ENCODE results near the gene HES2.

DNA sequence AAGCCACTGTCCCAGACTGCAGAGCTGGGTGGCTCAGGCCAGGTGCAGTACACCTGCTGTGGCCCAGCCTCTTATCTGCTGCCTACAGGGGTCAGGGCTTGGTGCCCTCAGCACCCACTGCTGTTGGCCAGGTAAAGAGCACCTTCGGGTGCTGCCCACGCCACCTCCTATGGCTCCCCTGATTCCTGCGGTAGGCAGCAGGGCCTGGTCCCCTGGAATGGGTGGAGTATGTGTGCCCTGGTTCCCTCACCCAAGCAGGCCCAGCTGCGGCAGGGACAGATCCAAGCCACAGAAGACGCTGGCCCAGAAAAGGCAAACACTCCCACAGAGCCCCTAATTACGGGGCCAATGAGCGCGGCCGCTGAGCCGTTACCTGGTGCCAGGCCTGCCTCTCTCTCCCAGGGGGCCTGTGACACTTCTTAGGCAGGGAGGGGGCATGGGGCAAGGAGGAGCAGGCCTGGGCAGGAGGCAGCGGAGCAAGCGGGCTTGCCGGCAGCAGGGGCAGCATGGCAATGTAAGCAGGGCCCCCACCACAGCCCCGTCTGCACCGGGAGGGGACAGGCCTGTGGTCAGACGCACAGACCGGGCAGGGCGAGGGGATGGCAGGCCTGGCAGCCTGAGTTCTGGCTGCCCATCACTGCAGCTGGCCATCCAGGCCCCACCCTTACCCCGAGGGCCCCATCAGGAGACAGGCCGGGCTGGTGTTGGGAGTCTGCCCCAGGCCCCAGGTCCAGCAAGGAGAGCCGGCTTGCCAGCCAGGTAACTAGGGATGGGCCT lies 23.8 kb upstream of the HES2 start:
- TF ChIP-seq RAD21 (conservative IDR thresholded peaks at IDR 0.05) (no peak), POLR2AphosphoS5 (IDR thresholded peaks at IDR 0.05) (no peak), SMC3 (conservative IDR thresholded peaks at IDR 0.05; ENCODE audit: poor library complexity) (no peak), EP300 (conservative IDR thresholded peaks at IDR 0.05; ENCODE audit: poor library complexity, severe bottlenecking) (no peak), EZH2 (IDR thresholded peaks at IDR 0.05; ENCODE audit: borderline replicate concordance, insufficient read depth, low read length, poor library complexity, severe bottlenecking) (no peak), MXI1 (conservative IDR thresholded peaks at IDR 0.05; ENCODE audit: poor library complexity, severe bottlenecking) (no peak)
- TF ChIP-seq, protein P1, sequence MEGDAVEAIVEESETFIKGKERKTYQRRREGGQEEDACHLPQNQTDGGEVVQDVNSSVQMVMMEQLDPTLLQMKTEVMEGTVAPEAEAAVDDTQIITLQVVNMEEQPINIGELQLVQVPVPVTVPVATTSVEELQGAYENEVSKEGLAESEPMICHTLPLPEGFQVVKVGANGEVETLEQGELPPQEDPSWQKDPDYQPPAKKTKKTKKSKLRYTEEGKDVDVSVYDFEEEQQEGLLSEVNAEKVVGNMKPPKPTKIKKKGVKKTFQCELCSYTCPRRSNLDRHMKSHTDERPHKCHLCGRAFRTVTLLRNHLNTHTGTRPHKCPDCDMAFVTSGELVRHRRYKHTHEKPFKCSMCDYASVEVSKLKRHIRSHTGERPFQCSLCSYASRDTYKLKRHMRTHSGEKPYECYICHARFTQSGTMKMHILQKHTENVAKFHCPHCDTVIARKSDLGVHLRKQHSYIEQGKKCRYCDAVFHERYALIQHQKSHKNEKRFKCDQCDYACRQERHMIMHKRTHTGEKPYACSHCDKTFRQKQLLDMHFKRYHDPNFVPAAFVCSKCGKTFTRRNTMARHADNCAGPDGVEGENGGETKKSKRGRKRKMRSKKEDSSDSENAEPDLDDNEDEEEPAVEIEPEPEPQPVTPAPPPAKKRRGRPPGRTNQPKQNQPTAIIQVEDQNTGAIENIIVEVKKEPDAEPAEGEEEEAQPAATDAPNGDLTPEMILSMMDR (IDR thresholded peaks at IDR 0.05; ENCODE audit: poor library complexity, severe bottlenecking), result no peak
- TF ChIP-seq, protein P2, sequence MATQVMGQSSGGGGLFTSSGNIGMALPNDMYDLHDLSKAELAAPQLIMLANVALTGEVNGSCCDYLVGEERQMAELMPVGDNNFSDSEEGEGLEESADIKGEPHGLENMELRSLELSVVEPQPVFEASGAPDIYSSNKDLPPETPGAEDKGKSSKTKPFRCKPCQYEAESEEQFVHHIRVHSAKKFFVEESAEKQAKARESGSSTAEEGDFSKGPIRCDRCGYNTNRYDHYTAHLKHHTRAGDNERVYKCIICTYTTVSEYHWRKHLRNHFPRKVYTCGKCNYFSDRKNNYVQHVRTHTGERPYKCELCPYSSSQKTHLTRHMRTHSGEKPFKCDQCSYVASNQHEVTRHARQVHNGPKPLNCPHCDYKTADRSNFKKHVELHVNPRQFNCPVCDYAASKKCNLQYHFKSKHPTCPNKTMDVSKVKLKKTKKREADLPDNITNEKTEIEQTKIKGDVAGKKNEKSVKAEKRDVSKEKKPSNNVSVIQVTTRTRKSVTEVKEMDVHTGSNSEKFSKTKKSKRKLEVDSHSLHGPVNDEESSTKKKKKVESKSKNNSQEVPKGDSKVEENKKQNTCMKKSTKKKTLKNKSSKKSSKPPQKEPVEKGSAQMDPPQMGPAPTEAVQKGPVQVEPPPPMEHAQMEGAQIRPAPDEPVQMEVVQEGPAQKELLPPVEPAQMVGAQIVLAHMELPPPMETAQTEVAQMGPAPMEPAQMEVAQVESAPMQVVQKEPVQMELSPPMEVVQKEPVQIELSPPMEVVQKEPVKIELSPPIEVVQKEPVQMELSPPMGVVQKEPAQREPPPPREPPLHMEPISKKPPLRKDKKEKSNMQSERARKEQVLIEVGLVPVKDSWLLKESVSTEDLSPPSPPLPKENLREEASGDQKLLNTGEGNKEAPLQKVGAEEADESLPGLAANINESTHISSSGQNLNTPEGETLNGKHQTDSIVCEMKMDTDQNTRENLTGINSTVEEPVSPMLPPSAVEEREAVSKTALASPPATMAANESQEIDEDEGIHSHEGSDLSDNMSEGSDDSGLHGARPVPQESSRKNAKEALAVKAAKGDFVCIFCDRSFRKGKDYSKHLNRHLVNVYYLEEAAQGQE (IDR thresholded peaks at IDR 0.05; ENCODE audit: borderline replicate concordance), result no peak
